ENCODE results near the gene CYP2E1.
"Not testable (repeated sequence)": the region's sequence is repeated elsewhere in the genome, so short reads cannot be mapped to it uniquely, and the experiment has no call there.

Gene CYP2E1

DNA sequence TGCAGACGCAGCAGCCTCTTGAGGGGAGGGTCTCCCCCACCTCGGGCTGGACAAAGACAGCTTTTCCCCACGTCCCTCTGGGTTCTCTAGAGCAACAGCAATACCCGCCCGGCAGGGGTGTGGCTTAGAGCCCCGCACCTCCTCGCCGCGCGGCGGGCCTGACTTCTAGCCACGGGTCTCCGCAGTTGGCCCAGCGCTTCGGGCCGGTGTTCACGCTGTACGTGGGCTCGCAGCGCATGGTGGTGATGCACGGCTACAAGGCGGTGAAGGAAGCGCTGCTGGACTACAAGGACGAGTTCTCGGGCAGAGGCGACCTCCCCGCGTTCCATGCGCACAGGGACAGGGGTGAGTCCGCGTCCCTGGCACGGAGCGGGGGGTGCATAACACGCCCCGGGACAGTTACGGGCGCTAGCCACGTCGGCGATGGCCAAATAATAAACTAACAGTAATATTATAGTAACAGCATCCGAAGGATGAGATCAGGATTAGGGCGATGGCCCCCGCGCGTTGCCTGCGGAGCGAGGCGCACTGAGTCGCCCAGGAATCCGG lies 1.2 kb downstream of the CYP2E1 start:
- DNase-seq (ENCODE audit: low read depth in 2 of 2, low spot score in 1 of 2), result no peak

- no peak for DNase-seq (ENCODE audit: low read depth in 2 of 2, low spot score in 1 of 2)
These were observed 1.8 kb downstream of the CYP2E1 start for GRCh38 chr10:133528845-133529575.

DNA sequence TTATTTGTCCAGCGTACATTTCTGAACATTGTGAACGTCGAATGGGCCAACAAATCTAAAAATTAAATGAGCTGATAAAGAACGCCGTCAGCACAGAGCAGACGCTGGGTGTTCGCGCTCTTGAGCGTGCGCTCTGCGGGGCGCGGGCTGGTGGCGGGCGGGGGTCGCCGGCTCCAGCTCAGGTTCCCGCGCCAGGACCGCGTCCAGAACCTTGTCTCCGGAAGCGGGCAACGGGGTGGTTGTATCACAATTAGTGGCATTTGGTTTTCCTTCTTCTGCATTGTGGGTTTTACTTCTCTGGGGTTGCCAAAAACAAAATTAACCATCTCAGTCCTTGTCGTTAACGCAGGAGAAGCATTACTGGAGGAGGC lies 2.4 kb downstream of the CYP2E1 start:
- DNase-seq (ENCODE audit: low read depth in 2 of 2, low spot score in 1 of 2), result no peak

GRCh38 chr10:133530506-133530905 lies 3.3 kb downstream of the CYP2E1 start:
- DNase-seq (ENCODE audit: low read depth in 2 of 2, low spot score in 1 of 2), result no peak

DNA sequence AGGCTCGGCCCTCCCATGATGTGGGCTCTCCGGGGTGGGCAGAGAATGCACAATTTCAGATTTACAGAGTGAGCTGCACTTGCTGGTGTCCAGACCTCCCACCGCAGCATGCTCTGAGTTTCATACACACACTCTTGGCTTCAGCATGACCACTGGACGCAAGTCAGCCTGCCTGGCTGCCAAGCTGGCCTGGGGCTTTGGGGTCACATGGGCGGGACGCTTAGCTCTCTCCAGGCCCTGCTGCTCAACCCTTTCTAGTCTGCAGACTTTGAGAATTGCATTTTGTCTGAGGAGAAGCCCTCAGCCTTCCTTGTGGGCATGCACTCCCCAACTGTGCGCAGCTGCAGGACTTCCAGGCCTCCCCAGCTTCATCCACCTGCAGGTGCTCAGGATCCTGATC lies 5.7 kb downstream of the CYP2E1 start:
- no peak for DNase-seq (ENCODE audit: low read depth in 2 of 2, low spot score in 1 of 2)

GRCh38 chr10:133534417-133534816 lies 7.3 kb downstream of the CYP2E1 start:
- no peak for DNase-seq (ENCODE audit: low read depth in 2 of 2, low spot score in 1 of 2)

GRCh38 chr10:133536198-133536597 lies 9.0 kb downstream of the CYP2E1 start:
- DNase-seq (ENCODE audit: low read depth in 2 of 2, low spot score in 1 of 2), result no peak

GRCh38 chr10:133537546-133538545 lies 10.7 kb downstream of the CYP2E1 start:
- no peak for DNase-seq (ENCODE audit: low read depth in 2 of 2, low spot score in 1 of 2)

- not testable (repeated sequence) for DNase-seq (ENCODE audit: low read depth in 2 of 2, low spot score in 1 of 2)
These were observed 14.3 kb downstream of the CYP2E1 start for GRCh38 chr10:133541441-133541975.

DNA sequence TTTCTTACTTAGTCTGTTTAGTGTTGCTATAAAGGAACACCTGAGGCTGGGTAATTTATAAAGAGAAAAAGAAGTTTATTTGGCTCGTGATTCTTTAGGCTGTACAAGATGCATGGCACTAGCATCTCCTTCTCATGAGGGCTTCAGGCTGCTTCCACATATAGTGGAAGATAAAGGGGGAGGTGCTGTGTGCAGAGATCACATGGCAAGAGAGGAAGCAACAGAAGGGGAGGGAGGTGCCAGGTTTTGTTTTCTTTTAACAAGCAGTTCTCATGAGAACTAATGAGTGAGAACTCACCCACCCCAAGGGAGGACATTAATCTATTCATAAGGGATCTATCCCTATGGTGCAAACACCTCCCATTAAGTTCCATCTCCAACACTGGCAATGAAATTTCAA lies 17.3 kb downstream of the CYP2E1 start:
- no peak for DNase-seq (ENCODE audit: low read depth in 2 of 2, low spot score in 1 of 2)

- no peak for DNase-seq (ENCODE audit: low read depth in 2 of 2, low spot score in 1 of 2)
These were observed 27.4 kb downstream of the CYP2E1 start for GRCh38 chr10:133554600-133554999.

DNA sequence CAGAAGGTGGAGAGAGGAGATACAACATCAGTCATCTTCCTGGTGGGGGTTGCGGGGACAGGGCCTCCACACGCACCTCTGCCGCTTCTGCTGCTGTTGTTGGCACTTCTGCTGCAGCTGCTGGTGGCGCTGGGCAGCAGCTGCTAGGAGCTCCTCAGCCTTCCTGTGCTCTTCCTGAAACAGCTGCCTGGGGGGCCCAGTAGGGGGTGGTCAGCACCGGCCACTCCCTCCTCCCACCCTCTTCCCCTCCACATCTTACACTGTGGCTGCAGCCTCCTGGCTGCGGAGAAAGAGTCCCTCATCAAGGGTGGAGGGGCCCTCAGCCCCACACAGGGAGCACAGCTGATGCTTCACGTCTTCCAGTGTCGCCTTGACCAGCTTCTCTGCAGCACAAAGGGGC lies 28.4 kb downstream of the CYP2E1 start:
- no peak for DNase-seq (ENCODE audit: low read depth in 2 of 2, low spot score in 1 of 2)

- DNase-seq (ENCODE audit: low read depth in 2 of 2, low spot score in 1 of 2), result no peak
These were observed 30.2 kb downstream of the CYP2E1 start for GRCh38 chr10:133557381-133557780.

- no peak for DNase-seq (ENCODE audit: low read depth in 2 of 2, low spot score in 1 of 2)
These were observed 32.1 kb downstream of the CYP2E1 start for GRCh38 chr10:133559216-133559615.

DNA sequence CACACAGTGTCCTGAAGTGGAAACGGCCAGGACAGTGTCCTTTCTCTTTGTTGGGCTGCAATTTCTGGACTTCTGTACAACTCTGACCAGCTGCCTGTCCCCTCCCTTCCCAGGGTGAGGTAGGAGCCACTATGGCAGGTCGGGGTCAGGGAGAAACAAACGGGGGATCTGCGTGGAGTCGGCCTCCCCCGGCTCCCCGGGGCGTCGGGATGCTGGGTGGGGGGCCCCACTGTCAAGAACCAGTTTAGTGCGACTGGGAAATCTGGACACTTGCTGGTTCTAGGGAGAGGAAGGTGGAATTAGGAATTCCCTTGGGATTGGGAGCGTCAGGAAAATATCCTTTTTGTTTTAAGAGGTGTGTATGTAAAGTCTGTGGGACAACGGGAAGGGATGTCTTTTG lies 37.7 kb downstream of the CYP2E1 start:
- no peak for DNase-seq (ENCODE audit: low read depth in 2 of 2, low spot score in 1 of 2)

DNA sequence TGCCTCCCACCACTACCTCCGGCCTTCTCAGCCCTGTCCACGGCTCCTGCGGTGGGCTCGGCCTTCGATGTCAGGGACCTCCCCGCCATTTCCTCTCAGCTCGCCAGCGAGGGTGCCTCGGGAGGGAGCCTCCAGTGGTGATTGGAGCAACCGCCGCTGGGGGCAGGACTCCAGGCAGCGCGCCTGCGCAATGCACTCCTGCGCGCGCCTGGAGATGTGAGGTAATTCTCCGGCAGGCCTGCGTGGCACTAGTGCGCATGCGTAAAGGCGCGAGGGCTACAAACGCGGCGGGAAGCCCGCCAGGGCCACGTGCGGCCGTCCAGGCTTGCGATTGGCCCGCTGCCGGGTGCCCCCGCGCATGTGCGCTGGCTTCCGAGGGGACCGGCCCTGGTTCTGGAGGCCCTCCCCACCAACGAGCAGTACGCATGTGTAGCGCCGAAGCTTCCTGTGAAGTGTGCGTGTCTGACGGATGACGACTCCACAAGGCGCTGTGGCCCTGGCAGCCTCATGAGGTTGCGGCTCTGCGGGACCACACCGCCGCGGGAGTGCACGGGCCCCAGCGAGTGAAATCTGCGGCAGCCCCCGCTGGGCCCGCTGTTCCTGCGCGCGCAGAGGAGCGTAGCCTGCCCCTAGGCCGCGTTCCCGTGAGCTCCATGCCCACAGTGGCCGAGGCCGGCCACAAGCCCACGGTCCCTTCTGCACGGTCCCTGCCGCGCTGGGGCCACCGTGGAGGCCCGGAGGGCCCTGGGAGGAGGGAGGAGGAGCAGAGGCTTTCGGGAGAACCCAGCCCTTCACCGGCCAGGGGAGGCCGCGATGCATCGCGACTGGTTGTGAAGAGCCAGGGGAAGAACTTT lies 38.5 kb downstream of the CYP2E1 start, which contains the start of gene SYCE1:
Gene SYCE1, minus strand, starts transcription at position 143 of the 854 bp plus-strand sequence. Its CDS starts 54 bp downstream, at position 89.
- DNase-seq (ENCODE audit: low read depth in 2 of 2, low spot score in 1 of 2), result no peak

DNA sequence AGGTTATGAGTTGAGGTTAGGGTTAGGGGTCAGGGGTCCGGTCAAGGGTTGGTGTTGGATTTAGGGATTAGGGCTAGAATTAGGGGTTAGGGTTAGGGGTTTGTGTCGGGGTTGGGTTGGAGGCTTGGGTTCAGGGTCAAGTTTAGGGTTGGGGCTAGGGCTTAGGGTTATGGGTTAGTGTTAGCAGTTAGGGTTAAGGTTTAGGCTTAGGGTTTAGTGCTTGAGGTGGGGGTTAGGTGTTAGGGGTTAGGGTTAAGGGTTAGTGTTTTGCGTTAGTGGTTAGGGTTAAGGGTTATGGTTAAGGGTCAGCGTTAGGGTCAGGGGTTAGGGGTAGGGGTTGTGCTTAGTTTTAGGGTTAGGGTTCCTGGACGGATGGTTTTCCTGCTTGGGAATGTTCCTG lies 40.0 kb downstream of the CYP2E1 start:
- no peak for DNase-seq (ENCODE audit: low read depth in 2 of 2, low spot score in 1 of 2)

GRCh38 chr10:133567609-133568286 lies 40.6 kb downstream of the CYP2E1 start:
- DNase-seq (ENCODE audit: low read depth in 2 of 2, low spot score in 1 of 2), result no peak

- no peak for DNase-seq (ENCODE audit: low read depth in 2 of 2, low spot score in 1 of 2)
These were observed 41.1 kb downstream of the CYP2E1 start for GRCh38 chr10:133568287-133568614.
